H1 (cell line): Measurements from ENCODE around the gene RAD23A. TPM values are rescaled to one million over a fixed set of nuclear protein-coding genes. Genes with fewer than 3 reads are reported as not detected.

Source experiments
- ATF3 ChIP-seq: IDR thresholded peaks from 2 replicates; pipeline ENCODE4 v1.6.1; 2011; ENCODE audit warnings: low read depth, mild to moderate bottlenecking, low read length; ENCODE audit not compliant: insufficient read depth
- CEBPB ChIP-seq: IDR thresholded peaks from 2 replicates; pipeline ENCODE4 v1.6.1; 2012; ENCODE audit warnings: low read depth, low read length
- E2F6 ChIP-seq: IDR thresholded peaks from 2 replicates; pipeline ENCODE4 v1.6.1; 2012; ENCODE audit warnings: inconsistent platforms
- EZH2 ChIP-seq: fragments of 200-600 bp; sonication (generic); IDR thresholded peaks from 2 replicates; pipeline ENCODE4 v1.7.1; 2012; ENCODE audit warnings: low read depth, mild to moderate bottlenecking, moderate library complexity, low read length, inconsistent platforms; ENCODE audit not compliant: severe bottlenecking
- PHF8 ChIP-seq: fragments of 200-600 bp; sonication (generic); conservative IDR thresholded peaks from 2 replicates; pipeline ENCODE4 v1.7.1; 2012; ENCODE audit warnings: low read depth, mild to moderate bottlenecking, inconsistent platforms, low read length, moderate library complexity
- POLR2AphosphoS5 ChIP-seq: IDR thresholded peaks from 2 replicates; pipeline ENCODE4 v1.6.1; 2011; ENCODE audit warnings: low read depth, low read length
- RBBP5 ChIP-seq: IDR thresholded peaks from 2 replicates; pipeline ENCODE4 v1.7.1; 2012; ENCODE audit warnings: low read depth, mild to moderate bottlenecking, inconsistent platforms, low read length, moderate library complexity, borderline replicate concordance
- polyA plus RNA-seq, 7 experiments: library from polyadenylated mRNA; depleted of rRNA in 3 of 7; stranded (reverse) in 5 of 7; unstranded in 2 of 7; fragments of >200 nt in 5 of 7; fragments of 200-250 nt in 2 of 7; gene quantifications; 1 replicate in 5 of 7; 2 replicates in 1 of 7; 4 replicates in 1 of 7; pipeline versions ENCODE4 v1.2.1 to v1.2.3, GENCODE V29; 2011 to 2013; ENCODE audit warnings: missing spikeins in 2 of 7, mixed read lengths in 2 of 7
- total RNA-seq: library from RNA; stranded (reverse); fragmentation: NEBNext Ultra II Directional; extraction: Animal tissue kit (Norgen Biotek cat#: 25700); gene quantifications from 2 replicates; pipeline ENCODE4 v1.2.1, GENCODE V29; 2021

RAD23A gene
- total and polyA plus RNA-seq, 2 of the 8 experiments (the other 6 are each of a cell fraction or from before 2014, with no cell fraction given) = 40.0 to 76.1 TPM

- TF ChIP-seq EZH2 (no peak), E2F6 (no peak), PHF8 (no peak), ATF3 (no peak), POLR2AphosphoS5 (no peak), CEBPB (no peak), RBBP5 (no peak)
- TF ChIP-seq, all 59 proteins: peak for 0
Measured at GRCh38 chr19:12930002-12930645, 15.5 kb upstream of the RAD23A start (continued).
